HepG2 (cell line): ENCODE results near the gene LDLRAD4. TPM values are rescaled to one million over a fixed set of nuclear protein-coding genes. Genes with fewer than 3 reads are reported as not detected.

Source experiments
- ATAC-seq: fragments of 200-7000 bp; cut with Tn5 transposase; 3 replicates; pipeline ENCODE4 v1.9.1; 2020; ENCODE audit warnings: mild to moderate bottlenecking, moderate library complexity
- BruUV-seq: library from RNA; stranded (reverse); fragments of 400-500 nt; replicated peaks from 2 replicates; lab custom pipeline; 2021; lab: Mats Ljungman, UMichigan
- CTCF ChIA-PET: fragments of 300-600 bp; formaldehyde crosslinking; extraction: SDS; loops from one replicate; lab custom pipeline; 2021; ENCODE audit warnings: low total read pairs, inconsistent platforms, low intra/inter-chr PET ratio; lab: Yijun Ruan, JAX
- POLR2A ChIA-PET: fragments of 350-600 bp; sonication (Branson Sonifier 250); formaldehyde crosslinking; loops from one replicate; lab custom pipeline; 2020; ENCODE audit warnings: antibody characterized with exemption, inconsistent platforms; lab: Yijun Ruan, JAX
- DNase-seq: peaks from one replicate; pipeline ENCODE4 v3.0.0-alpha.2; 2015; ENCODE audit warnings: low spot score
- FAIRE-seq: peaks from 3 replicates; lab custom pipeline; 2011; peaks lifted over from hg19 to GRCh38; lab: Jason Lieb, UNC
- H2AFZ ChIP-seq: one replicate; pipeline ENCODE4 v1.6.1; 2011; ENCODE audit warnings: low read length, inconsistent platforms
- H3K27ac ChIP-seq: fragments of 300-600 bp; 3 replicates; pipeline ENCODE4 v1.8.0; 2011; ENCODE audit warnings: mixed run types, mild to moderate bottlenecking, mixed read lengths, low read length, inconsistent platforms; ENCODE audit not compliant: insufficient read depth; ENCODE audit errors: extremely low read length
- H3K27me3 ChIP-seq, 2 experiments: fragments of 200-600 bp in 1 of 2; 2 replicates in 1 of 2; 3 replicates in 1 of 2; pipeline versions ENCODE4 v1.6.0 to v1.8.0; 2011; ENCODE audit warnings: low read length in 2 of 2, mild to moderate bottlenecking in 2 of 2, moderate library complexity in 2 of 2, inconsistent platforms in 1 of 2; ENCODE audit not compliant: insufficient read depth in 2 of 2, control insufficient read depth in 1 of 2
- H3K36me3 ChIP-seq, 2 experiments: fragments of 200-600 bp in 1 of 2; replicated peaks in 1 of 2; 2 replicates in 1 of 2; 3 replicates in 1 of 2; pipeline versions ENCODE4 v1.5.1 to v1.8.0; 2011; ENCODE audit warnings: low read length in 2 of 2, inconsistent platforms in 1 of 2; ENCODE audit not compliant: insufficient read depth in 2 of 2, control insufficient read depth in 1 of 2
- H3K4me1 ChIP-seq: 2 replicates; pipeline ENCODE4 v1.5.1; 2012; ENCODE audit warnings: low read length, inconsistent platforms; ENCODE audit not compliant: insufficient read depth
- H3K4me2 ChIP-seq: 2 replicates; pipeline ENCODE4 v1.6.0; 2011; ENCODE audit warnings: low read depth, low read length, inconsistent platforms
- H3K4me3 ChIP-seq, 3 experiments: fragments of 200-600 bp in 1 of 3; sonication (generic), shearing (Covaris generic) in 1 of 3; replicated peaks in 1 of 3; 2 replicates each; pipeline ENCODE4 v1.5.1; 2011 to 2016; ENCODE audit warnings: low read length in 3 of 3, inconsistent platforms in 2 of 3, low read depth in 2 of 3, mild to moderate bottlenecking in 2 of 3, control low read depth in 1 of 3, mixed read lengths in 1 of 3; ENCODE audit not compliant: insufficient read depth in 1 of 3
- H3K79me2 ChIP-seq: one replicate; pipeline ENCODE4 v1.6.1; 2011; ENCODE audit warnings: low read length, inconsistent platforms; ENCODE audit not compliant: insufficient read depth
- H3K9ac ChIP-seq: 2 replicates; pipeline ENCODE4 v1.6.0; 2011; ENCODE audit warnings: mild to moderate bottlenecking, low read depth, low read length, inconsistent platforms; ENCODE audit not compliant: insufficient read depth
- H3K9me3 ChIP-seq: 2 replicates; pipeline ENCODE4 v1.5.1; 2012; ENCODE audit warnings: mild to moderate bottlenecking, low read length
- H4K20me1 ChIP-seq: 2 replicates; pipeline ENCODE4 v1.6.0; 2011; ENCODE audit warnings: inconsistent platforms, mild to moderate bottlenecking, low read length, moderate library complexity; ENCODE audit not compliant: insufficient read depth
- ATF7 ChIP-seq, 2 experiments: fragments of 450-650 bp in 1 of 2; sonication (generic) in 1 of 2; formaldehyde crosslinking in 1 of 2; IDR thresholded peaks; 2 replicates each; pipeline versions ENCODE4 v1.4.0 to v1.6.1; 2016 to 2020; ENCODE audit warnings: antibody characterized with exemption in 1 of 2, mild to moderate bottlenecking in 1 of 2, missing genetic modification reagents in 1 of 2
- CBX1 ChIP-seq: IDR thresholded peaks from one replicate; pipeline ENCODE4 v1.6.1; 2016; ENCODE audit warnings: antibody characterized with exemption, low read depth
- HDAC1 ChIP-seq: sonication (generic); formaldehyde crosslinking; IDR thresholded peaks from 2 replicates; pipeline ENCODE4 v1.5.1; 2020; ENCODE audit warnings: mild to moderate bottlenecking, missing genetic modification reagents
- MAFF ChIP-seq: IDR thresholded peaks from 2 replicates; pipeline ENCODE4 v1.6.1; 2011; ENCODE audit warnings: low read depth, low read length, improper control_type of control experiment
- MAFK ChIP-seq, 2 experiments: IDR thresholded peaks in 1 of 2; conservative IDR thresholded peaks in 1 of 2; 2 replicates each; pipeline ENCODE4 v1.6.1; 2011; ENCODE audit warnings: improper control_type of control experiment in 2 of 2, low read length in 2 of 2
- MED1 ChIP-seq: sonication (generic); formaldehyde crosslinking; IDR thresholded peaks from 2 replicates; pipeline ENCODE4 v1.4.0; 2020; ENCODE audit warnings: missing genetic modification reagents
- NFE2L1 ChIP-seq: sonication (generic); formaldehyde crosslinking; IDR thresholded peaks from 2 replicates; pipeline ENCODE4 v1.4.0; 2020; ENCODE audit warnings: missing genetic modification reagents, mild to moderate bottlenecking, borderline replicate concordance
- NFRKB ChIP-seq: fragments of 450-650 bp; IDR thresholded peaks from 2 replicates; pipeline ENCODE4 v1.6.1; 2017
- PRDM4 ChIP-seq: sonication (generic); formaldehyde crosslinking; IDR thresholded peaks from 2 replicates; pipeline ENCODE4 v1.9.0; 2021; ENCODE audit warnings: missing genetic modification reagents, borderline replicate concordance
- ZBTB2 ChIP-seq: sonication (generic); formaldehyde crosslinking; IDR thresholded peaks from 2 replicates; pipeline ENCODE4 v1.8.0; 2022; ENCODE audit warnings: low read depth, missing genetic modification reagents
- WGBS: methylation state at CpG from one replicate; pipeline ENCODE4 v1.1.6; 2017; ENCODE audit warnings: low lambda C conversion rate; 5-methylcytosine and 5-hydroxymethylcytosine counted together
- in situ Hi-C: cut with HindIII; loops from 2 replicates; pipeline ENCODE4 v1.10.0; 2017; ENCODE audit warnings: low pct_unique_long_range_greater_than_20kb; ENCODE audit not compliant: extremely low pct_ligation_motif_present
- intact Hi-C: fragments of 100-400 bp; cut with micrococcal nuclease; formaldehyde crosslinking; loops from one replicate; pipeline ENCODE4 v1.10.0; 2022; ENCODE audit not compliant: unreplicated experiment
- polyA plus RNA-seq, 8 experiments: library from polyadenylated mRNA; depleted of rRNA in 3 of 8; stranded (reverse) in 7 of 8; unstranded in 1 of 8; fragments of >200 nt; fragmentation: Illumina TruSeq in 4 of 8; extraction: Trizol in 4 of 8; gene quantifications; 2 replicates each; pipeline versions ENCODE4 v1.2.1 to v1.2.3, GENCODE V29; 2011 to 2016; ENCODE audit warnings: low read depth in 4 of 8, missing spikeins in 1 of 8, mixed read lengths in 1 of 8; ENCODE audit not compliant: insufficient read depth in 1 of 8
- total RNA-seq, 5 experiments: library from RNA; depleted of rRNA; stranded (reverse); fragments of >200 nt; fragmentation: Illumina TruSeq; extraction: Trizol; gene quantifications; 2 replicates each; pipeline ENCODE4 v1.2.3, GENCODE V29; 2016; ENCODE audit warnings: low read depth in 1 of 5
- TF ChIP-seq, protein P1 (sequence below): sonication (generic); formaldehyde crosslinking; IDR thresholded peaks from 2 replicates; pipeline ENCODE4 v1.4.0; 2020; ENCODE audit warnings: mild to moderate bottlenecking, missing genetic modification reagents

Gene LDLRAD4
- total and polyA plus RNA-seq, 2 of the 13 experiments (the other 11 are each of a cell fraction or from before 2014, with no cell fraction given), result 13.6 to 20.9 TPM

DNA sequence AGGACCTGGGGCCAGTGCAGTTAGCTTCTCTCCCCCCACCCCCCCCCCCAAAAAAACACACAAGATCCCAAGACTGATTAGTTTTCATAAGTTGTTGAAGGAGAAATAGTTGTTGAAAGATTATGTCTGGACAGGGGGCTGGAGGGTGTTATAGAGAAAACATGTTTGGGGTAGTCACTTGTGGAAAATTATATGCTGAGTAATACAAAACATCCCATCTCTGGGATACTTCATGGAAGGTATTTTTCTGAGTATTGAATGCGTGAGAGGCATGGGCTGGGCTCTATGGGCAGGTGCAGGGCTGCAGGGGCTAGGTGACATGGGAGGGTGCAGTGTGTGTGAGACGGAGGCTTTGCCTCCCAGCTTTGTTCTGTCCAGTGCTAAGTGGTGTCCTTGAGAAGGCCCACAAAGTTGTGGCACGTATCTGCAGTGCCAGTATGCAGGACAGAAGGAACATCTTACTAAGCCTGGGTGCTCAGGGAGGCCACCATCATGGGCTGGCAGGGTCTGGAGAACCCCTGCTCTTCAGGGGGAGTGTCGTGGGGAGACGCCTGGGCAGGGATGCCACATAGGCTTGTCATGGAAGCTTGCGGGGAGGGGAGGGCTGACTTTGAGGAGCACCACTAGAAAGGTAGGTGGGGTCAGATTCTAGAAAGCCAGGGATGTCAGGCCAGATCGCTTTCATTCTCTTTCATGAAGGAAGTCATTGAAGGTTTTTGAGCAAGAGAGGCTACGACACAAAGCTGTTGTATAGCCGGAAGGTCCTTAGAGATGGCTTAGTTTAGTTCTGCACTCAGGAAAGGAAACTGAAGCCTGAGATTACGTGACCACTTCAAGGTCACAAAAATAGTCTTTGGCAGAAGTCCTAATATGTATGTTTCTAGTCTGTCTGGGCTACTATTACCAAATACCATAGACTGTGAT, 232.0 kb downstream of the LDLRAD4 start:
- Histone ChIP-seq H3K36me3 (no peaks in the 10 kb centered on the region), H3K27ac (no peak overlapping the region), H3K9ac (no peak overlapping the region), H2AFZ (no peak overlapping the region), H3K4me1 (peaks cover 24% of the 10 kb centered on the region), H3K9me3 (no peaks in the 10 kb centered on the region), H3K27me3 (no peaks in the 10 kb centered on the region), H3K79me2 (no peaks in the 10 kb centered on the region), H3K4me2 (no peak overlapping the region), H3K4me3 (no peak overlapping the region), H4K20me1 (peaks cover 3% of the 10 kb centered on the region; the same call in 1 of the 2 replicates)
- no peak for ATAC-seq
- no peak for FAIRE-seq
- no TSS peak for BruUV-seq
- WGBS, result 93% methylated on average over 9 of the region's 10 CpGs
- DNase-seq, result no peak
- intact Hi-C loops (no loop called here), in situ Hi-C loops (no loop called here)
- TF ChIP-seq NFRKB (no peak), ZBTB2 (CRISPR knock-in tag) (no peak), MAFF (0 out of 2 replicates have a peak, but pooled peaks have one; percentile 31), MAFK (conservative IDR thresholded peaks at IDR 0.05 in 1 of 2, IDR thresholded peaks at IDR 0.05 in 1 of 2; ENCODE audit: low read length in 2 of 2) (peak; percentile 54 to 60; a peak in 3 of 4 replicates)
- ChIA-PET POLR2A (no interaction called here), CTCF (no interaction called here)

DNA sequence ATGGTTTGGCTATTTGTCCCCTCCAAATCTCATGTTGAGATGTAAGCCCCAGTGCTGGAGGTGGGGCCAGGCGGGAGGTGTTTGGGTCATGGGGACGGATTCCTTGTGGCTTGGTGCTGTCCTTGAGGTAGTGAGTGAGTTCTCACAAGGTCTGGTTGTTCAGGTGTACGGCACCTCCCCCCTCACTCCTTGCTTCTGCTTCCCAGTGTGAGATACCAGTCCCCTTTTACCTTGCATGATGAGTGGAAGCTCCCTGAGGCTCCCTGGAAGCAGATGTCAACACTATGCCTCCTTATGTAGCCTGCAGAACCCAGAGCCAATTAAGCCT, 232.6 kb downstream of the LDLRAD4 start:
- no peak for DNase-seq
- TF ChIP-seq CBX1, result no peak
- no peak for TF ChIP-seq MED1
- no peak for TF ChIP-seq NFE2L1 (CRISPR knock-in tag)
- TF ChIP-seq, protein P1, sequence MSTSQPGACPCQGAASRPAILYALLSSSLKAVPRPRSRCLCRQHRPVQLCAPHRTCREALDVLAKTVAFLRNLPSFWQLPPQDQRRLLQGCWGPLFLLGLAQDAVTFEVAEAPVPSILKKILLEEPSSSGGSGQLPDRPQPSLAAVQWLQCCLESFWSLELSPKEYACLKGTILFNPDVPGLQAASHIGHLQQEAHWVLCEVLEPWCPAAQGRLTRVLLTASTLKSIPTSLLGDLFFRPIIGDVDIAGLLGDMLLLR (CRISPR knock-in tag), result no peak
- TF ChIP-seq ATF7 (IDR thresholded peaks at IDR 0.05), result no peak
- no peak for TF ChIP-seq ATF7 (CRISPR knock-in tag; IDR thresholded peaks at IDR 0.05)
- TF ChIP-seq PRDM4 (CRISPR knock-in tag), result no peak
- no peak for TF ChIP-seq HDAC1 (CRISPR knock-in tag)

More for the DNA sequence above, 232.6 kb downstream of the LDLRAD4 start:
- no peak overlapping the region for H3K4me2 ChIP-seq
- CTCF ChIA-PET, result no interaction called here
- intact Hi-C loops (no loop called here), in situ Hi-C loops (no loop called here)
- POLR2A ChIA-PET, result no interaction called here
- H3K27ac ChIP-seq, result no peak overlapping the region
- H4K20me1 ChIP-seq, result peaks cover 3% of the 10 kb centered on the region; the same call in 1 of the 2 replicates
- FAIRE-seq (no peak), ATAC-seq (no peak)
- H3K4me3 ChIP-seq, result no peak overlapping the region
- no peak overlapping the region for H3K9ac ChIP-seq
- no peaks in the 10 kb centered on the region for H3K79me2 ChIP-seq
- H2AFZ ChIP-seq, result no peak overlapping the region
- WGBS, result 100% methylated on average over 1 of the region's 3 CpGs
- no peaks in the 10 kb centered on the region for H3K36me3 ChIP-seq
- H3K4me1 ChIP-seq, result peaks cover 18% of the 10 kb centered on the region
- no peaks in the 10 kb centered on the region for H3K9me3 ChIP-seq
- BruUV-seq, result no TSS peak
- no peaks in the 10 kb centered on the region for H3K27me3 ChIP-seq
